Panc1 (cell line): ENCODE measurements around the gene DCAF15.

Experiments used
- POLR2AphosphoS5 ChIP-seq: IDR thresholded peaks from 2 replicates; pipeline ENCODE4 v1.6.1; 2012; ENCODE audit warnings: mild to moderate bottlenecking, low read depth, low read length, moderate library complexity
- TF ChIP-seq, protein P1 (sequence below): fragments of 450-650 bp; IDR thresholded peaks from 2 replicates; pipeline ENCODE4 v1.5.1; 2017; ENCODE audit warnings: mild to moderate bottlenecking

DNA sequence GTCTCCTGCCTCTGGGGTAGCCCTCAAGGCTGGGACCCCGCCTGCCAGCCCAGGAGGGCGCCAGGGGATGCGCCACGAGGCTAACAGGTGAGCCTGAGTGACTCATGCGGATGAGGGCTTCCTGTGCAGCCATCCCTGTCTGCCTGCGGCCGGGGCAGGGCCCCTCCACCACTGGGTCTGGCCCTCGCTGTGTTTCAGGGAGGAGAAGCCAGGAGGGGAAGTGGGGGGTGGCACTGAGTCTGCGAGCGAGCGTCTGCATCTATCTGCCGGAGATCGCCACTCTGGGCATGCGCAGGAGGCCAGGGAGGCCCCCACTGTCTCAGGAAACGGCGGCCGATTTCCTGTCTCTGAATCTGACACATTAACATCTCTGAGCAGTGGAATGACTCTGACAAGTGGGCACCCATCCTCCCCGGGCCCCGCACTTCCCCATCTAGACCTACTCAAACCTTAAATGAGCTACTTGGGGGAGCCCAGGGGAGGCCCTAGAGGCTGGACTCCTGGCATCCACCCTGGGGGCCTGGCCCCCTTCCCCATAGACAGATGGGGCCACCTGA is 34.1 kb downstream of the DCAF15 start:
- no peak for TF ChIP-seq POLR2AphosphoS5
- TF ChIP-seq, protein P1, sequence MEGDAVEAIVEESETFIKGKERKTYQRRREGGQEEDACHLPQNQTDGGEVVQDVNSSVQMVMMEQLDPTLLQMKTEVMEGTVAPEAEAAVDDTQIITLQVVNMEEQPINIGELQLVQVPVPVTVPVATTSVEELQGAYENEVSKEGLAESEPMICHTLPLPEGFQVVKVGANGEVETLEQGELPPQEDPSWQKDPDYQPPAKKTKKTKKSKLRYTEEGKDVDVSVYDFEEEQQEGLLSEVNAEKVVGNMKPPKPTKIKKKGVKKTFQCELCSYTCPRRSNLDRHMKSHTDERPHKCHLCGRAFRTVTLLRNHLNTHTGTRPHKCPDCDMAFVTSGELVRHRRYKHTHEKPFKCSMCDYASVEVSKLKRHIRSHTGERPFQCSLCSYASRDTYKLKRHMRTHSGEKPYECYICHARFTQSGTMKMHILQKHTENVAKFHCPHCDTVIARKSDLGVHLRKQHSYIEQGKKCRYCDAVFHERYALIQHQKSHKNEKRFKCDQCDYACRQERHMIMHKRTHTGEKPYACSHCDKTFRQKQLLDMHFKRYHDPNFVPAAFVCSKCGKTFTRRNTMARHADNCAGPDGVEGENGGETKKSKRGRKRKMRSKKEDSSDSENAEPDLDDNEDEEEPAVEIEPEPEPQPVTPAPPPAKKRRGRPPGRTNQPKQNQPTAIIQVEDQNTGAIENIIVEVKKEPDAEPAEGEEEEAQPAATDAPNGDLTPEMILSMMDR, result no peak
